Measurements from ENCODE around the gene SLC2A4. TPM values are rescaled to one million over a fixed set of nuclear protein-coding genes. Genes with fewer than 3 reads are reported as not detected.
A peak's percentile ranks its signal among the peaks of the same experiment; 100 is the strongest.

SLC2A4 gene
- polyA plus RNA-seq, 3 donors, result 1.8 to 2.7 (median 2.5) TPM

GRCh38 chr17:7293159-7293558 is 11.6 kb downstream of the SLC2A4 start:
- DNase-seq (ENCODE audit: extremely low read depth in 1 of 11, low read depth in 9 of 11, low spot score in 4 of 11), result no peak

- no peak for DNase-seq (ENCODE audit: extremely low read depth in 1 of 11, low read depth in 9 of 11, low spot score in 4 of 11)
These were observed 12.5 kb downstream of the SLC2A4 start for GRCh38 chr17:7293816-7294613.

GRCh38 chr17:7294614-7295153 is 13.2 kb downstream of the SLC2A4 start, which contains the start of gene YBX2:
TSS of gene YBX2 (minus strand) at chr17:7294639. CDS start at chr17:7294500, 139 bp downstream.
- peak in 1 of 11 donors; percentile 54 for DNase-seq (ENCODE audit: extremely low read depth in 1 of 11, low read depth in 9 of 11, low spot score in 4 of 11)

- DNase-seq (ENCODE audit: extremely low read depth in 1 of 11, low read depth in 9 of 11, low spot score in 4 of 11), result no peak
These were observed 14.0 kb downstream of the SLC2A4 start for GRCh38 chr17:7295230-7296180.

- DNase-seq (ENCODE audit: extremely low read depth in 1 of 11, low read depth in 9 of 11, low spot score in 4 of 11), result peak in 5 of 11 donors; percentile 62 to 77 (median 72)
These were observed 14.8 kb downstream of the SLC2A4 start for GRCh38 chr17:7296189-7296861.

- DNase-seq (ENCODE audit: extremely low read depth in 1 of 11, low read depth in 9 of 11, low spot score in 4 of 11), result no peak
These were observed 22.7 kb downstream of the SLC2A4 start for GRCh38 chr17:7304179-7304578.

- peak; percentile 99 to 100 (median 100) for DNase-seq (ENCODE audit: extremely low read depth in 1 of 11, low read depth in 9 of 11, low spot score in 4 of 11)
These were observed 25.6 kb downstream of the SLC2A4 start, which contains the start of gene EIF5A for GRCh38 chr17:7306911-7307685. TSS of gene EIF5A (plus strand) at chr17:7307628. CDS start at chr17:7309636, 2,008 bp downstream.

- DNase-seq (ENCODE audit: extremely low read depth in 1 of 11, low read depth in 9 of 11, low spot score in 4 of 11), result no peak
These were observed 26.4 kb downstream of the SLC2A4 start for GRCh38 chr17:7307686-7308624.

GRCh38 chr17:7308625-7309433 is 27.3 kb downstream of the SLC2A4 start:
- DNase-seq (ENCODE audit: extremely low read depth in 1 of 11, low read depth in 9 of 11, low spot score in 4 of 11), result peak in 3 of 11 donors; percentile 58 to 69 (median 67)

GRCh38 chr17:7309628-7310027 is 28.1 kb downstream of the SLC2A4 start:
- no peak for DNase-seq (ENCODE audit: extremely low read depth in 1 of 11, low read depth in 9 of 11, low spot score in 4 of 11)

- DNase-seq (ENCODE audit: extremely low read depth in 1 of 11, low read depth in 9 of 11, low spot score in 4 of 11), result no peak
These were observed 29.7 kb downstream of the SLC2A4 start for GRCh38 chr17:7311110-7311705.

- DNase-seq (ENCODE audit: extremely low read depth in 1 of 11, low read depth in 9 of 11, low spot score in 4 of 11), result no peak
These were observed 31.0 kb downstream of the SLC2A4 start for GRCh38 chr17:7312432-7313087.

GRCh38 chr17:7313088-7313889 is 31.8 kb downstream of the SLC2A4 start:
- no peak for DNase-seq (ENCODE audit: extremely low read depth in 1 of 11, low read depth in 9 of 11, low spot score in 4 of 11)

- DNase-seq (ENCODE audit: extremely low read depth in 1 of 11, low read depth in 9 of 11, low spot score in 4 of 11), result no peak
These were observed 32.6 kb downstream of the SLC2A4 start for GRCh38 chr17:7313890-7314718.

Data from renal cortex interstitium (tissue), 11 donors.